Stomach (tissue), 4 donors: ENCODE data around the gene ZNF302.

Source experiments
- POLR2A ChIP-seq, 4 donors: fragments of 450-650 bp; IDR thresholded peaks; one replicate each; pipeline ENCODE4 v1.6.1; 2016; ENCODE audit warnings: antibody characterized with exemption in 4 of 4, control low read depth in 2 of 4, mild to moderate bottlenecking in 1 of 4, moderate library complexity in 1 of 4
- TF ChIP-seq, protein P1 (sequence below), 7 experiments: fragments of 450-650 bp in 4 of 7; fragments of 200-600 bp in 3 of 7; sonication (generic) in 3 of 7; IDR thresholded peaks; one replicate each; pipeline ENCODE4 v1.5.1; 2016 to 2019; ENCODE audit warnings: antibody characterized with exemption in 7 of 7, control low read depth in 2 of 7, mild to moderate bottlenecking in 1 of 7

DNA sequence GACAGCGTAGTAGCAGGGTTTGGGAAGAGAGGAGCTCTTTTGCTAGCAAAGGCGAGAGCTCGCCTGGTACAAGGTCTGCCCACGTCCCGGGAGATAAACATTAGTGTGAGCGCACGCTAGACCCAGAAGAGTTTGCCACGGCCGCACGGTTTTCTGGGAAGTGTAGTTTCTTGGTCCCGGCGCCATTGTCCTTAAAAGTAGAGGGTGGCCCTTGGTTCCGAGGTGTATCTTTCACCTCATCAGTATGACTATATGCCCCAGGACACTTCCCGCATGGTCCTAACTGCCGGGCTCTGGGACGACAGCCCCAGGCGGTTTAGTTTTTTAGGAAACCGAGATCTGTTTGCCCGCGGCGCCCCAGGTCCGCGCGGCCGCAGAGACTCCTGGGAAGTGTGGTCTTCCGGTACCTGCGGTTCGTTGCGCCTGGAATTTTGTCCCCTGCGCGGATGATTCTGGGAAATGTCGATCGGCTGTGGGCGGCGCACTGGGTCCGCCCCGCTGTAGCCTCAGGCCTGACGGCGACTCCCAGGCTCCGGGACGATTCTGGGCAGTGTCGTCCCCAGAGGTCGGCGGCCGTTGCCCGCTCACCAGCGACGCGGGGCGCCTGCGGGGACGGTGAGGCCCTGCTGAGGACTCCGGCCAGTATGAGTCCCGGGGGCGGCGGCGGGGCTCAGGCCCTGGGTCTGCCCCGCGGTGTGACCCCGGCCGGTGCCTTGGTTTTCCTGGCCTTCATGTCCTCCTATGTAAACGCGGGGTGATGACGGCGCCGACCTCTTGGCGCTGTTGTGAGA, 56.5 kb downstream of the ZNF302 start, which contains the start of gene ZNF181:
- no peak for TF ChIP-seq POLR2A (IDR thresholded peaks at IDR 0.05)
- TF ChIP-seq, protein P1, sequence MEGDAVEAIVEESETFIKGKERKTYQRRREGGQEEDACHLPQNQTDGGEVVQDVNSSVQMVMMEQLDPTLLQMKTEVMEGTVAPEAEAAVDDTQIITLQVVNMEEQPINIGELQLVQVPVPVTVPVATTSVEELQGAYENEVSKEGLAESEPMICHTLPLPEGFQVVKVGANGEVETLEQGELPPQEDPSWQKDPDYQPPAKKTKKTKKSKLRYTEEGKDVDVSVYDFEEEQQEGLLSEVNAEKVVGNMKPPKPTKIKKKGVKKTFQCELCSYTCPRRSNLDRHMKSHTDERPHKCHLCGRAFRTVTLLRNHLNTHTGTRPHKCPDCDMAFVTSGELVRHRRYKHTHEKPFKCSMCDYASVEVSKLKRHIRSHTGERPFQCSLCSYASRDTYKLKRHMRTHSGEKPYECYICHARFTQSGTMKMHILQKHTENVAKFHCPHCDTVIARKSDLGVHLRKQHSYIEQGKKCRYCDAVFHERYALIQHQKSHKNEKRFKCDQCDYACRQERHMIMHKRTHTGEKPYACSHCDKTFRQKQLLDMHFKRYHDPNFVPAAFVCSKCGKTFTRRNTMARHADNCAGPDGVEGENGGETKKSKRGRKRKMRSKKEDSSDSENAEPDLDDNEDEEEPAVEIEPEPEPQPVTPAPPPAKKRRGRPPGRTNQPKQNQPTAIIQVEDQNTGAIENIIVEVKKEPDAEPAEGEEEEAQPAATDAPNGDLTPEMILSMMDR (IDR thresholded peaks at IDR 0.05), result no peak
